SK-MEL-5 (cell line): Measurements from ENCODE around the gene SKI. TPM values are rescaled to one million over a fixed set of nuclear protein-coding genes. Genes with fewer than 3 reads are reported as not detected.
A peak's percentile ranks its signal among the peaks of the same experiment; 100 is the strongest.

ENCODE experiments used
- DNase-seq: peaks from one replicate; pipeline ENCODE4 v3.0.0-alpha.2; 2016; ENCODE audit warnings: low read depth, low spot score
- in situ Hi-C: cut with HindIII; loops from 2 replicates; pipeline ENCODE4 v1.10.0; 2016; ENCODE audit warnings: low sequenced_read_pairs, high pct_unique_total_duplicates, low pct_unique_long_range_greater_than_20kb
- polyA plus RNA-seq, 2 experiments: library from polyadenylated mRNA; depleted of rRNA; stranded (reverse); fragments of >200 nt; gene quantifications; 2 replicates each; pipeline ENCODE4 v1.2.3, GENCODE V29; 2015
- total RNA-seq: library from RNA; depleted of rRNA; stranded (reverse); fragments of >200 nt; shearing (Covaris generic); gene quantifications from 2 replicates; pipeline ENCODE4 v1.2.3, GENCODE V29; 2014; rRNA removed

The SKI gene
- 3.9 and 4.4 TPM in 2 replicates for total RNA-seq
- polyA plus RNA-seq (2015; cell fraction: cytosol; rRNA removed), result 37.2 and 51.7 TPM in 2 replicates
- 19.2 and 20.4 TPM in 2 replicates for polyA plus RNA-seq (2015; cell fraction: nucleus; rRNA removed)

DNA sequence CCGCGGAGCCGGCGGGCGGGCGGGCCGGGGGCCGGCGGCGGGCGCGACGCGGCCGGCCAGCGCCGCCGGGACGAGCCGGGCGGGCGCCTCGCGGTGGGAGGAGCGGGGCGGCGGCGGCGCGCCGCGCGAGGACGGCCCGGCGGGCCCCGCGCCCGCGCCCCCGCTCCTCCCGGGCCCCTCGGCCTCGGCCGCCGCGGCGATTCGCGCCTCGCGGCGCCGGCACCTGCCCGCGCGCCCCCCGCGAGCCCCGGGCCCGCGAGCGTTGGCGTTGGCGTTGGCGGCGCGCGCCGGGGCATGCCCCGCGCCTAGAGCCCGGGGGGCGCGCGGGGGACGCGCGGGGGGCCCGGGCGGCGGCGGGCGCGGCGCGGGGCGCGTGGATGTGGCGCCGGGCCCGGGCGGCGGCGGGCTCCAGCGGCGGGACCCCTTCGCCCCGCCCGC is at the start of gene SKI:
Gene SKI, plus strand, starts transcription at position 163 of the 438 bp plus-strand sequence. CDS start 448 bp downstream, outside the sequence.
- DNase-seq, result no peak
- in situ Hi-C loops, result no loop called here

DNA sequence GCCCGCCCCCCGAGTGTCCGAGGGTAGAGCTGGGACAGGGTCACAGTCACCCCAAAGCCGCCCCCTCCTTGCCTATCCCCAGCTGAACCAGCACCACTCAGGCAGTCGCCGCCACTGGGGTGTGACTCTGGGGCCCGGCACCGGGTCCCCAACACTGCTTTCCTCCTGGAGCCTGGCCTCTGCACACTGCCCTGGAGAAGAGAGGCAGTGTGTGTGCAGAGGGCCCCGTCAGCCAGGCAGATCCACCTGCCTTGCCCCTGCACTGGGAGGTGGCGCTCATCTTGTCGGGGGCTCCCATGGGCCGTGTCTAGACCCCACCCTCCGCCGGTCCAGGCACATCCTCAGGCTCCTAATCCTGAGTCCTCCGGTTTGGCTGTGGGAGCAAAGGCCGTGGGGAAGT is 49.2 kb upstream of the SKI start:
- no peak for DNase-seq
- in situ Hi-C loops, result no loop called here

DNA sequence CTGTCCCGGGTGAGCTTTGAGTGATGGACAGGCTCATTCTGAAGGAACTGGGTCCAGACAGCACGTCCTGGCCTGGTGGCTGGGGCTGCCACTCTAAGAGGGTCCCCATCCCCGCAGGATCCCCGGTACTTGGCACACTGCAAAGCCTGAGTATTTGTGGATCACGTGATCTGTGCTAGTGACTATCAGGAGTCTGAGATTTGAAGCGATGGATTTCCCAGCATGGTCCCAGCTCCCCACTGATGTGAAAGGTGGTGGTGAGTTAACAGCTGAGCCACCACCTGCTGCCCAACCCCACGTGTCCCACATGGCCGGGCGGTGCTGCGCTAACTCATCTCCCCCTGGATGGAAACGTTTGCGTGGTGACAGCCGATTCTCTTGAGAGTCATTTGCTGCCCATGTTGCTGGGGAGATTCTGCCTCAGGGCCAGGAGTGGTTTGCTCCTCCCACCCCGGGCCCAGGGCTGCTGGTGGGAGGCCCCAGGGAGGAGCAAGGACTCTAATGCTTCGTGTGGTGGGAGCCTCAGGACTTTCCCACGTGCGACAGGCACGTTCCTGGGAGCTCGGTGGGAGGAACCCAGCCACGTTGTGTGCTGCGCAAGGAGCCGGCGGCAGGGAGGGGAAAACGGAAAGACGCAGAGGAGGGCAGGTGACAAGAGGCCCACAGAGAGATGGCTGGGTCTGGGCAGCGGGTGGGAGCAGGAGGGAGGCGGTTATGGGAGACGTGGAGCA is 48.7 kb upstream of the SKI start:
- in situ Hi-C loops, result no loop called here
- DNase-seq, result no peak

DNA sequence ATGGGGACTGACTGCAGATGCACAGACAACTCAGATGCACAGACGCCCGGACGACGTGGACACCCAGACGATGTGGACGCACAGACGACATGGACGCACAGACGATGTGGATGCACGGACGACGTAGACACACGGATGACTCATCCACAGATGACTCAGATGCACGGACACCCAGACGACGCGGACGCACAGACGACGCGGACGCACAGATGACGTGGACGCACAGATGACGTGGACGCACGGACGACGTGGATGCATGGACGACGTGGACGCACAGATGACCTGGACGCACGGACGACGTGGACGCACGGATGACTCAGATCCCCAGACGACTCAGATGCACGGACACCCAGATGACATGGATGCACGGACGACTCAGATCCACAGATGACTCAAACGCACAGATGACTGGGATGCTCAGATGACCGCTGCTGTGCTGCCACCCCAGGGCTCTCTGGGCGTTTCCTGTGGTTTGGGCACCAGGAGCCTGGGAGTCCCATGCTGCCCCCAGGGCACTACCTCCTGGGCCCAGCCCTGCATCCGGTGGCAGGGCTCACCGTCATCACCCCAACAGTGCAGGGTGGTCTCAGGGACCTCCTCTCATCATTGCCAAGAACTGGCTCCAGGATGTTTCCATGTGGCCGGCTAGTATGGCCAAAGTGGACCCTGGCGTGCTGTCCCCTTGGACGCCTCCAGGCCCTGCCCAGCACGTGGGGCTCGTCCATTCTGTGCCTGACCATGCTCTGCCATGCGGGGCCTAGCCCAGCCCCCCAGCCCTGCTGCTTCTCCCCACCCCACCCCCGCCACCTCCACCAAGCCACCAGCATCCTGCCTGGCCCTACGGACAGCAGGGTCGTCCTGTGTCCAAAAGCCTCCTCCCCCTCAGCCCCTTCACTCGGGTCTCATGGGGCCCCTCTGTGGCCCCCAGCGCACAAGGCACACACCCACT is 47.5 kb upstream of the SKI start:
- in situ Hi-C loops, result no loop called here
- no peak for DNase-seq

DNA sequence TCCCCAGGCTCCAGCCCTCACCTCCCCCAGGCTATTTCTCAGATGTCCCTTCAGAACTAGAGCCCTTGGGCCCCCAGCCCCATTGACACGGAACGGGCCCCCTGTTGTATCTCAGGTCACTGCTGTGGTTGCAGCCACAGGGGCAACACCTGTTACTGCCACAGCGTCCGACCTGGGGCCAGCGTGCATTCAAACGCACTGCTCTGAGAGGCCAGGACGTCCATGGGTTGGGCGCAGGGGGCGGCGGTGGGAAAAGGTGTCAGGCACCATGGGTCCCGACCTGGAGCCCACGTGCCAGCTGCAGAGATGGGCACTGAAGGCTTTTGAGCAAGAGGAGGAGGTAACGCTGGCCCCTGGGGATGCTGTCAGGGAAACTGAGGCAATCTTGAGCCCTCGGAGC is 46.8 kb upstream of the SKI start:
- DNase-seq, result no peak
- in situ Hi-C loops, result no loop called here

DNA sequence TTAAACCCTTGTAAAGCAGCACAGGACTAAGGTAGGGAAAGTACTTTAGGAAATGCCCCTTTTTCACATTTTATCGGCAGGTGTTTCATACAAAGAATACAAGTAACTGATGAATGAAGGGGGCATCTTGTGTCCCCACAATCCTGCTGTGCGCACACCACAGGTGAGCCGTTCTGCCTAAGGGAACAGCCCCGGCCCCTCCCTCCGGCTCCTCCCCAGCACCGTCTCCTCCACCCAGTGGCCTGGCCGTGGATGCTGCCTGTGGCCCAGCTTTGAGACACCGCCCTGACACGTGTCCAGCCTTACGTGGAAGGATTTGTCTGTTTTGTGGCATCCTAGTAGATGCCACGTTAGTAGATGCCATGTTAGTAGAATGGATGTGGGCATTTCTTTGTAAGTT is 46.4 kb upstream of the SKI start:
- in situ Hi-C loops, result no loop called here
- no peak for DNase-seq

DNA sequence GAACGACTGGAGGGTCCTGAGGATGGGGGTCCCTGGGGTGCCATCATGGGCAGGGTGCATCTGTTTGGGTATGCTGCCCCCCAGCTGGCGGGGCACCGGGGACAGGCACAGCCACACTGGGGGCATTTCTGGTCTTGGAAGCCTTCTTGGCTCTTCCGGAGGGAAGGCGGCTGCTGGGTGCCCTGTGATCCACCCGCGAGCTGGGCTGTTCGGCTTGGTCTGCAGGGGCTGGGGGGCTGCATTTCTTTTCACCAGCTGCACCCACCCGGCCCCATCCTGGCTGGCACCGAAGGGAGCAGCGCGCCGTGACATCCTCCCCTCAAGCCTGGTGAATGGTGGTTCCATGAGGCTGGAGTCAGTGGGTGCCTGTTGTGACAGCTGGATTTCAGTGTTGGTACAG is 45.7 kb upstream of the SKI start:
- in situ Hi-C loops, result no loop called here

DNA sequence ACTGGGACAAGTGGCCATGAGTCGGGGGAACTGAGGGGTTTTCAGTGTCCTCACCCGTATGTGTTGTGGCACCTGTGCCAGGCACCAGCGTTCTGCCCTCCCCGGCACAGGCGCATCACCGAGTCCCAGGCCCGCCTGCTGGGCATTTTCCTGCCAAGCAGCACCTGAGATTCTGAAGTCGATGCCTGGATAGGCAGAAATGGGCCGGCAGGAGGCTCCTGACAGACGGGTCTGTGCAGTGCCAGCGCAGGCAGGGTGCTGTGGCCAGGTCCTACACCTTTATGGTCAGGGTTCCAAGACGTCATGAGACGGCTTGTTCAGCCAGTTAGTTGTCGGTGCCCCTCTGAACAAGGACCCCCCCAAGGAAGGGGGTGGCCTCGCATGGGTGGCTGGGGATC is 44.2 kb upstream of the SKI start:
- in situ Hi-C loops, result no loop called here
- no peak for DNase-seq

More for the DNA sequence above, 45.7 kb upstream of the SKI start:
- no peak for DNase-seq

DNA sequence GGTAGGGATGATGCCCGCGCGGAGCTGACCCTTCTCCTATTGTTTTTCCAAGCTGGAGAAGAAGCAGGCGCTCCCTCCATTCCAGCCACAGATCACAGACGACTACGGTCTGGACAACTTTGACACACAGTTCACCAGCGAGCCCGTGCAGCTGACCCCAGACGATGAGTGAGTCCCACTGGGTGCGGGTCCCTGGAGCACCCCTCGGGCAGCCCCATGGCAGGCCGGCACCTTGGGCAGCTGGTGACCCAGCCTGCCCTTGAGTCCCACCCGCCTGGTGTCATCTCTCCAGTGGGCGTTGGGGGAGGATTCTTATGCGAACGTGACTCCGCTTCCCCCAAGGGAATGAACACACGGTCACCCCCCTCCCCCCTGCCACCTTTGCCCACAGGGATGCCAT is 43.6 kb upstream of the SKI start:
- in situ Hi-C loops, result no loop called here
- no peak for DNase-seq

DNA sequence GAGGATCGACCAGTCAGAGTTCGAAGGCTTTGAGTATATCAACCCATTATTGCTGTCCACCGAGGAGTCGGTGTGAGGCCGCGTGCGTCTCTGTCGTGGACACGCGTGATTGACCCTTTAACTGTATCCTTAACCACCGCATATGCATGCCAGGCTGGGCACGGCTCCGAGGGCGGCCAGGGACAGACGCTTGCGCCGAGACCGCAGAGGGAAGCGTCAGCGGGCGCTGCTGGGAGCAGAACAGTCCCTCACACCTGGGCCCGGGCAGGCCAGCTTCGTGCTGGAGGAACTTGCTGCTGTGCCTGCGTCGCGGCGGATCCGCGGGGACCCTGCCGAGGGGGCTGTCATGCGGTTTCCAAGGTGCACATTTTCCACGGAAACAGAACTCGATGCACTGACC is 43.2 kb upstream of the SKI start:
- in situ Hi-C loops, result no loop called here
- DNase-seq, result no peak

DNA sequence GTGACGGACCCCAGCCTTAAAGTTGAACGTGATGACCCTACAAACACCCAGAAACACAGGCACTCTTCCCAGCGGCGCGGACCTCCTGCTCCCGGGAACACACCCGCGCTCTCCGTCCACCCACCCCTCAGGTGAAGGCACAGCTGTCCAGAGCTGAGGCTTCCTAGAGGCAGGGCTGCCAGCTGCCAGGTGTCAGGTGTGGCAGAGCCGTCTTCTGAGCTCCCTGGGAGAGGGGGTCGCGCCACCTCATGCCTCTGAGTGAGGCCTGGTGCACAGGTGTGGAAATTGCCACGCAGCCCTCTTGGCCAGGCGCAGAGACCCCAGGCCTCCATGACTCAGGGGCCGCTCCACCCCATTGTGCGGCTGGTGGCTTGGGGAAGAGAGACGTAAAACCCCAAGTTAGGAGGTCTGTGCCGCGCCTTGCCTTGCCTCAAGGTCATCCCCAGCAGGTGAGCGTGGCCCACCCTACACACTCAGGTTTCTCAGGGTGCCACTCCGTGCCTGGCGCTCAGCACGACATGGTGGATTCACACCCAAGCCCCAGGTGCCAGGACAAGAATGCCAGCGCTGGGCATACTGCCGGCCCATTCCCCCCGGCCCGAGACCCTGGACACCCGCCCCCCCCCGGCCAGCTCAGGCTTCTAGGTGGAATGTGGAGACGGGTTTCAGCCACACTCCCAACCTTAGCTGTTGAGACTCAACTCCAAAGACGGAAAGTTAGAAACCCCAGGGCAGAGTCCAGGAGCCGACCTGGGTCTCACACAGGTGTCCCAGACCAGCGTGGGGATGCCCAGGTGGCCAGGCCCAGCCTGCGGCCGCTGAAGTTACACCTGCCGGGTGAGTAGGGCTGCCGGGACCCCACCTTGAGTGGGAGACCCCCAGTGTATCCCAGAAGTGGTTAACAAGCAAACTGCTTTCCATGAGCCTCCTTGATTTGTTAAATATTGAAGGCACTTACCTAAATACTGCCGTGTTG is 42.0 kb upstream of the SKI start:
- DNase-seq, result no peak
- in situ Hi-C loops, result no loop called here

DNA sequence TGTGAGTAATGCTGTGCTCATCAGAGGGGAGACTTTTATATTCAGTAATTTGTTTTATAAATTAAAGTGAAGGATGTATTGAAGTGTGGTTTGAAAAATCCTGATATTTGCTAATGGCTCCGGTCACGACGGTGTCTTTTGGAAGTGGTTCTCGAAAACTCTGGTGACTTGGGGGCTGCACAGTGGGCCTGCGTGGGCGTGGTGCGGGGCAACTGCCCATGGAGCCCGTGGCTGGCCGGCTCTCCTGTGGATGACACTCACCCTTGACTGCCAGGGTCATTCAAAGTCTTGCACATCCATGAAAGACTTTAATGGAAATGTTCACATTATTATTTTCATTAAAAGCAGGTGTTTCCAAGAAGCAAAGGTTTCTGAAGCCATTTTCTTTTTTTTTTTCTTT is 41.2 kb upstream of the SKI start:
- in situ Hi-C loops, result no loop called here
- no peak for DNase-seq

DNA sequence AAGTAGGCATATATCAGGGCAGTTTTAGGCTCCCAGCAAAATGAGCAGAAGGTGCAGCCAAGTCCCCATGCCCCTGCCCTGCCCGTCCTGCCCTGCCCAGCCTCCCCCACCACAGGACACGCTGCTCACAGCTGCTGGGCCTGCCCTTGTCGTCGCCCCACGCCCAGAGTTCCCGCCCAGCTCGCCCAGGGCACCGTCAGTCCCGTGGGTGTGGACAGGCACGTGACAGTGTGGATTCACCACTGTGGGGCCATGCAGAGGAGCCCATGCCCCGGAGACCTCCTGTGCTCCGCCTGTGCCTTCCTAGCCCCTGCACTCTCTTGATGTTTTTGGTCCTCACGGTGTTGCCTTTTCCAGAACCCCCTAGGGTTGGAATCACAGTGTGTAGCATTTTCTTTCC is 40.5 kb upstream of the SKI start:
- in situ Hi-C loops, result no loop called here
- no peak for DNase-seq

DNA sequence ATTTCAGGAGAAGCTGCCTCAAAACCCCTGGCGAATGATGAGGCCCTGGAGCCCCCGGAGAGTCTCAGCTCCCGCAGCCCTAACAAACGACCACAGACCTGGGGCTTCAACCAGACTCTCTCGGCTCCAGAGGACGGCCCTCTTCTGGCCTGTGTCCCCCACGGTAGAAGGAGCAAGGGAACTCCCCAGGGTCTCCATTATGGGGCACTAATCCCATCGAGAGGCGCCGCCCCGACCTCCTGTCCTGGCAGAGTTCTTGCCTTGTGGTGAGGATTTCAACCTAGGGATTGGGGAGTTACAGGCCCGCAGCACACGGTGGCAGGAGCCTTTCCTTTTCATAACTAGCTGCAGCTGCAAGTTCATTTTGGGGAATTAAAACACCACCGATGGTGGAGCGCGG is 39.8 kb upstream of the SKI start:
- DNase-seq, result no peak
- in situ Hi-C loops, result no loop called here

DNA sequence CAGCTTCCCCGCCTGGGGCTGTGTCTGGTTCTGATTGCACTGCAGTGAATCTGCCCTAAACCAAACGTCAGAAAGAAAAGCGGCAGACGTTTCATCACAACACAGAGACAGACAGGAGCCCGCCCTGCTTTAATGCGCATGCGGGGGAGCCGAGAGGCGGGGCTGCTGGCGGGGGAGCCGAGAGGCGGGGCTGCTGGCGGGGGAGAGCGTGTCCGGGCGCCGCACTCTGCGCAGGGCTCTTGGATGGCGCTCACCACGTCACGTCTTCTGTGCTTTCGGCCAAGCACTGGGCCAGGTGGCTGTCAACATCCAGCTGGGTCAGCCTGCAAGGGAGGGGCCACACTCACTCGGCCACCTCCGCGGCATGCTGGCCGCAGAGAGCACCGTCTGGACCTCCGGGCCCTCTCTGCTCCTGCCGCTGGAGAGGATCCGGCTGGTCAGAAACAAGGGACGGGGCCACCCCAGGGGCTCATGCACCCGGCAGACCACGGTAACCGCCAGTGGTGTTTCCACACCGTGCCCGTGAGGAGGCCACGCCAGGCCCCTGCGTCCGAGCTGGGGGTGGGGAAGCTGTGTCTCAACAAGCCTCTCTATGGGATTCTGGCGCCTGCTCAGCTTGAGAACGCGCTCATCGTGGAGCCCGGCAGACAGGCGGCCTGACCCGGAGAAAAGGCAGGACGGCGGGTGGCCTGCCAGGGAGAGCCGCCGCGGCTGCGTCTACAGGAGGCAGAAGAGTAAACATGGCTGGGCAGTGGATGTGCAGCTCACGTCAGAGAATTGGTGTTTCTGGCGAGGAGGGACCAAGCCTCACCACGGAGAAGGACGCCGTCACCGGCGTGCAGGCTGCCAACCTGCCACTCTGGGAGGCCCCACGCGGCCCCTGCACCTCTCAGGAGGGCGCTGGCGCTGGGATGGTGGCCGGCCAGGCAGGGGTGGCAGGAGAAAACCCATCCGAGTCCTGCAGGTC is 38.4 kb upstream of the SKI start:
- DNase-seq, result peak; percentile 87
- in situ Hi-C loops, result no loop called here

DNA sequence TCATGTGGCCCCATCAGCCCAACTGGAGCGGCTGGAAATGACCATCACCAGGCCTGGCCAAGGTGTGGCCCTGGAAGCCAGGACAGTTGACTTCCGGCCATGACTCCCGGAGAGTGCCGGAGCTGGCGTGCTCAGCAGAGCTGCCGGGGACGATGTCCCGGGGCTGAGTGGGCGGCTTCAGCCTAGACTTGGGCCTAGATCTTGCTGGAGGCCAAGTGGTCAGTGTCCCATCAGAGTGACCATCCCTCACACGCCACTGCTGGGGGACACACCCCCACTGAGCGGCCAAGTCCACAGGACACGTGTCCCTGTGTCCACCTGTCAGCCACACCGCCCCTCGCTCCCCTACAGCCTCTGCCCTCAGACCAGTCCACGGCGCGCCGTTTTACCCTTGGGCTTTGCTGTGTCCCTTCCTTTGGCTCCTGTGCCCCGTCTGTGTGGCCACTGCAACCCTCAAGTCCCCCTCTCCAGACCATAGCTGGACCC is 37.6 kb upstream of the SKI start:
- in situ Hi-C loops, result no loop called here

More for the DNA sequence above, 37.6 kb upstream of the SKI start:
- DNase-seq, result no peak
